DOHH2 (cell line): ENCODE results near the gene ACLY.

ENCODE experiments used
- H3F3A ChIP-seq: fragments of 200-600 bp; sonication (generic), shearing (Covaris generic); 2 replicates; pipeline ENCODE4 v1.6.0; 2016; ENCODE audit warnings: antibody characterized with exemption, mild to moderate bottlenecking; ENCODE audit not compliant: control insufficient read depth, insufficient read depth
- H3K27ac ChIP-seq: fragments of 200-600 bp; sonication (generic); 2 replicates; pipeline ENCODE4 v1.5.1; 2014; ENCODE audit warnings: low read depth, mild to moderate bottlenecking, low read length, moderate library complexity
- H3K27me3 ChIP-seq: fragments of 200-600 bp; sonication (generic); 2 replicates; pipeline ENCODE4 v1.6.1; 2014; ENCODE audit warnings: mild to moderate bottlenecking, low read length, mixed read lengths; ENCODE audit not compliant: control insufficient read depth
- H3K36me3 ChIP-seq: fragments of 200-600 bp; sonication (generic); 2 replicates; pipeline ENCODE4 v1.6.1; 2014; ENCODE audit warnings: mild to moderate bottlenecking, low read length, moderate library complexity, mixed read lengths; ENCODE audit not compliant: control insufficient read depth
- H3K4me1 ChIP-seq: fragments of 200-600 bp; sonication (generic); 2 replicates; pipeline ENCODE4 v1.6.1; 2014; ENCODE audit warnings: mild to moderate bottlenecking, low read length, mixed read lengths; ENCODE audit not compliant: control insufficient read depth
- H3K4me2 ChIP-seq: fragments of 200-600 bp; sonication (generic); 2 replicates; pipeline ENCODE4 v1.6.0; 2014; ENCODE audit warnings: mild to moderate bottlenecking, low read length, moderate library complexity
- H3K4me3 ChIP-seq: fragments of 200-600 bp; sonication (generic); 2 replicates; pipeline ENCODE4 v1.5.1; 2014; ENCODE audit warnings: mild to moderate bottlenecking, low read length, mixed read lengths
- H3K79me2 ChIP-seq: fragments of 200-600 bp; sonication (generic); 2 replicates; pipeline ENCODE4 v1.6.1; 2014; ENCODE audit warnings: mild to moderate bottlenecking, low read length, mixed read lengths; ENCODE audit not compliant: control insufficient read depth
- H3K9me2 ChIP-seq: fragments of 200-600 bp; sonication (generic); replicated peaks from 2 replicates; pipeline ENCODE4 v1.6.1; 2014; ENCODE audit warnings: mild to moderate bottlenecking, low read length, mixed read lengths; ENCODE audit not compliant: control insufficient read depth
- H3K9me3 ChIP-seq: fragments of 200-600 bp; sonication (generic); 2 replicates; pipeline ENCODE4 v1.6.1; 2014; ENCODE audit warnings: antibody characterized with exemption, low read length, mixed read lengths; ENCODE audit not compliant: control insufficient read depth, insufficient read depth
- H4K20me1 ChIP-seq: fragments of 200-600 bp; sonication (generic); 2 replicates; pipeline ENCODE4 v1.6.0; 2014; ENCODE audit warnings: low read depth, mild to moderate bottlenecking, antibody characterized with exemption, low read length, moderate library complexity; ENCODE audit not compliant: control insufficient read depth, insufficient read depth
- EZH2phosphoT487 ChIP-seq: fragments of 200-600 bp; sonication (generic); IDR thresholded peaks from 2 replicates; pipeline ENCODE4 v1.6.1; 2017; ENCODE audit warnings: borderline replicate concordance, mild to moderate bottlenecking, antibody characterized with exemption, low read length, moderate library complexity, mixed read lengths
- TF ChIP-seq, protein P1 (sequence below): fragments of 200-600 bp; sonication (generic); IDR thresholded peaks from one replicate; pipeline ENCODE4 v1.5.1; 2014; ENCODE audit warnings: antibody characterized with exemption, mild to moderate bottlenecking, low read depth, low read length; ENCODE audit not compliant: poor library complexity, severe bottlenecking

Gene ACLY

GRCh38 chr17:41907185-41907556 is 11.6 kb downstream of the ACLY start:
- no peak overlapping the region for H3K27ac ChIP-seq

DNA sequence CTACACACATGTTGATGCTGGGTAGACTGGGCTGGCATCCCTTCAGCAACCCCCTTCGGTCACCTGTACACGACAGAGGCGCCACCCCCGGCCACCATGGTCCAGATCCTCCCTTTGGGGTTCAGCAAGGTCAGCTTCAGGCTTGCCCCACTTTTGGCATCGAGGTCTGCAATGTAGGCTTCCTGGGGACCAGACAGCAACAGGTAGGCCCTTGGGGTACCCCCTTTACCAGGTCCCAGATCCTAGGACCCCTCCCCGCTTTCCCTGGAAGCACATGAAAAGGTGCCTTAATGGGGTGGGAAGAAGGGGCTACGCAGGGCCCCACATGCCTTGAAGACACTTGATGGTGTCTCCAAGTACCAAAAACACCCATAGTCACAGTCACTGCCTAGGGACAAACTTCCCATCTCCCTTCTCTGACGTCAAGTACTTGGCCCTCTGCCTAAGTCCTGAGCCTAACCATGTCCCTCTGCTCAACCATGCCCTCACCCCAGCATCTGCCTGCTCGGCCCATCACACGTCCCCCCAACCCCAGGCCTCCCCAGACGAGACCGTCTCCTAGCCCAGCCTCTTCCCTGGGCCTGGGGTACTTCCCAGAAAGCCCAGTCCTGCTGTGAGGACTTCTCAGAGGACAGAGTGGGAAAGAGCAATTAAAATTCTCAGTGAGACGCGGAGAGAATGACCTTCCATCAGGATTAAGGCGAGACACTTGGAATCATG is 12.1 kb downstream of the ACLY start:
- no peaks in the 10 kb centered on the region for H3K4me1 ChIP-seq
- H4K20me1 ChIP-seq, result no peaks in the 10 kb centered on the region
- H3K4me3 ChIP-seq, result no peak overlapping the region
- H3K79me2 ChIP-seq, result peaks cover 13% of the 10 kb centered on the region
- no peaks in the 10 kb centered on the region for H3F3A ChIP-seq
- no peak for TF ChIP-seq EZH2phosphoT487
- TF ChIP-seq, protein P1, sequence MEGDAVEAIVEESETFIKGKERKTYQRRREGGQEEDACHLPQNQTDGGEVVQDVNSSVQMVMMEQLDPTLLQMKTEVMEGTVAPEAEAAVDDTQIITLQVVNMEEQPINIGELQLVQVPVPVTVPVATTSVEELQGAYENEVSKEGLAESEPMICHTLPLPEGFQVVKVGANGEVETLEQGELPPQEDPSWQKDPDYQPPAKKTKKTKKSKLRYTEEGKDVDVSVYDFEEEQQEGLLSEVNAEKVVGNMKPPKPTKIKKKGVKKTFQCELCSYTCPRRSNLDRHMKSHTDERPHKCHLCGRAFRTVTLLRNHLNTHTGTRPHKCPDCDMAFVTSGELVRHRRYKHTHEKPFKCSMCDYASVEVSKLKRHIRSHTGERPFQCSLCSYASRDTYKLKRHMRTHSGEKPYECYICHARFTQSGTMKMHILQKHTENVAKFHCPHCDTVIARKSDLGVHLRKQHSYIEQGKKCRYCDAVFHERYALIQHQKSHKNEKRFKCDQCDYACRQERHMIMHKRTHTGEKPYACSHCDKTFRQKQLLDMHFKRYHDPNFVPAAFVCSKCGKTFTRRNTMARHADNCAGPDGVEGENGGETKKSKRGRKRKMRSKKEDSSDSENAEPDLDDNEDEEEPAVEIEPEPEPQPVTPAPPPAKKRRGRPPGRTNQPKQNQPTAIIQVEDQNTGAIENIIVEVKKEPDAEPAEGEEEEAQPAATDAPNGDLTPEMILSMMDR, result no peak
- no peak overlapping the region for H3K4me2 ChIP-seq
- no peaks in the 10 kb centered on the region for H3K9me3 ChIP-seq
- H3K36me3 ChIP-seq, result peaks cover 94% of the 10 kb centered on the region
- no peaks in the 10 kb centered on the region for H3K9me2 ChIP-seq
- H3K27ac ChIP-seq, result no peak overlapping the region
- no peaks in the 10 kb centered on the region for H3K27me3 ChIP-seq

More at GRCh38 chr17:41907185-41907556, 11.6 kb downstream of the ACLY start:
- no peaks in the 10 kb centered on the region for H3K4me1 ChIP-seq
- H3K9me2 ChIP-seq, result no peaks in the 10 kb centered on the region
- H3K27me3 ChIP-seq, result no peaks in the 10 kb centered on the region
- H3K4me2 ChIP-seq, result no peak overlapping the region
- H4K20me1 ChIP-seq, result no peaks in the 10 kb centered on the region
- H3K9me3 ChIP-seq, result no peaks in the 10 kb centered on the region
- no peak overlapping the region for H3K4me3 ChIP-seq
- H3K79me2 ChIP-seq, result peaks cover 17% of the 10 kb centered on the region
- no peaks in the 10 kb centered on the region for H3F3A ChIP-seq
- TF ChIP-seq EZH2phosphoT487, result no peak
- TF ChIP-seq, protein P1, result no peak
- H3K36me3 ChIP-seq, result peaks cover 94% of the 10 kb centered on the region

- H3K4me1 ChIP-seq, result no peaks in the 10 kb centered on the region
- H3K9me3 ChIP-seq, result no peaks in the 10 kb centered on the region
- no peaks in the 10 kb centered on the region; the same call in 1 of the 2 replicates for H3K79me2 ChIP-seq
- no peaks in the 10 kb centered on the region for H3F3A ChIP-seq
- H3K9me2 ChIP-seq, result no peaks in the 10 kb centered on the region
- TF ChIP-seq EZH2phosphoT487, result no peak
- TF ChIP-seq, protein P1, result no peak
- no peak overlapping the region for H3K4me2 ChIP-seq
- no peaks in the 10 kb centered on the region for H4K20me1 ChIP-seq
- no peak overlapping the region for H3K27ac ChIP-seq
- H3K27me3 ChIP-seq, result no peaks in the 10 kb centered on the region
- H3K36me3 ChIP-seq, result peaks cover 94% of the 10 kb centered on the region
- no peak overlapping the region for H3K4me3 ChIP-seq
Observed at GRCh38 chr17:41905172-41905571, 13.6 kb downstream of the ACLY start.
